CD4-positive, alpha-beta T cell treated with Interferon alpha-2 for 1 hour (primary cell): ENCODE data around the gene GLRA3.
"Not testable (repeated sequence)": the region's sequence is repeated elsewhere in the genome, so short reads cannot be mapped to it uniquely, and the experiment has no call there.

Experiments
- DNase-seq, 2 donors: peaks; one replicate each; pipeline ENCODE4 v3.0.0-alpha.2; 2020 to 2022

GLRA3 gene

DNA sequence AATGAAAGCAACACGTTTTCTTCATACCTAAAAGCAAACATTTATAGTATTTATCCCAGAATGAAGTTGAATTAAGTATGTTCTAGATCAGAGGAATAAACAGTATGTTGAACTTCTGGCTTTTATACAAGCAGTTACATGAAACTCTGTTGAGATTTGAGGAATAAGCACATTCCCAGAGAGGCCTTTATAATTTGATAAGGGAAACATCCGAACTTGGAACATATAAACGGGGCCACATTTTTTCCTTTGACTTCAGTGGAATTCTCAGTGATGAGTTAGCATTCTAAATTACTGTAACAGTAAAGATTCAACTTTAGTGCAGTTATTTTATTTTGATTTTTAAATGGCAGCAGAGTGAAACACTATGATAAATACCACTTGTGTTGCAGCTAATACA is 119.5 kb downstream of the GLRA3 start:
- no peak for DNase-seq

DNA sequence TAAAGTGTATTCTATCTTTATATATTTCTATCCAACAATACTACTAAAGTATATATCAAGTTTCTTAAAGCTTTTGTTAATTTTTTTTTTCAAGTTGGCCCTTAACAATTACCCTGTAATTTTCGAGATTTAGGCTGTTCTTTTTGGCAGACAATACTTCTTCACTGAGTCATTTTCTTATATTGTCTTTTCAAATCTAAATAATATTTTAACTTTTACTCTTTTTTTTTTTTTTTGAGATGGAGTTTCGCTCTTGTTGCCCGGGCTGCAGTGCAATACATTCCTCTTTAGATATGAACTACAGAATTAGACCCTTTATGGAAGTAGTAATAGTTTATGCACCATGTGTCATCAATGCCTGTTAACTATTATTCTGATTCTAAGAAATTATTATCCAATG is 120.7 kb downstream of the GLRA3 start:
- DNase-seq: no peak

DNA sequence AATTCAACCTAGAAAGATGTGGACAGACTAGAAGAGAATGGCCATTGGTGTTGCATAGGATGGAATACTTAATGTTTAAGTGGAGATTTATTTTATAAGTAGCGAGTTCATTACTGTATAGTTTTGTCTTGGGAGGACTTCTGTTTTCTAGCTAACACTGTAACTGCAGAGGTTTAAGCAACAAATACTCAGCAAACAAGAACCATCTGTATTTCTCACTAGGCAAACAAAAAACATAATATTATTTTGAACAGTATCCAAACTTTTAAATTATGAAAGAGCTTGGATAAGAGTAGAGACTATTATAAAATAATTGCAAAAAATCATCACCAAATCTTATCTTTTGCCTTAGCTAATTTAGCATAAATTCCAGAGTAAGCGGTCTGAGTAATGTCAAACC is 121.1 kb downstream of the GLRA3 start:
- DNase-seq: no peak

DNA sequence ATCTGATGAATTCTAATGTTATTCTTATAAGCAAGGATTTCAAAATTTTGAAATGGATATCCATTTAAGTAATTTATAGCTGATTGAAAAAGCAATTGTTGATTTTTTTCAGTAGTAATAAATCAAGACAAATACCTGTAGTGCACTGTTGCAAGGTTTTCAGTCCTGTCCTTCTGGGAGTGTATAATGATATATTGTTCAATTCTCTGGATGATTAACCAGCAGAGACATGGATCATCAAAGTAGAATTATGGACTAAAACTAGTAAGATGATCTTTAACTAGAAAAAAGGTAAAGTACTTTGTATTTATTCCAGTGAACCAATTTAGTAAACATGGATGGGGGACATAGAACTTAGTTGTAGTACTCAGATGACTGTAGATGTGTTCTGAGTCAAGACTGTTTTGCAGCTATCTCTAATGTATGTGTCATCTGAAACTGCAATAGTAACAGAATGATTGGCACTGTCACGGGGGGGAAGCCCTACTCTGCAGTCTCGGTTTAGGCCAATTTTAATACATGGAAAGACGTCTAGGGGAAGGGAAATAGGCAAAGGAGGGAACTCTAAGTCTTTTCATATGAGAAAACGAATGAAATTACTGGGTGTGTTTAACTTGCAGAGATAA is 121.9 kb downstream of the GLRA3 start:
- DNase-seq: no peak

DNA sequence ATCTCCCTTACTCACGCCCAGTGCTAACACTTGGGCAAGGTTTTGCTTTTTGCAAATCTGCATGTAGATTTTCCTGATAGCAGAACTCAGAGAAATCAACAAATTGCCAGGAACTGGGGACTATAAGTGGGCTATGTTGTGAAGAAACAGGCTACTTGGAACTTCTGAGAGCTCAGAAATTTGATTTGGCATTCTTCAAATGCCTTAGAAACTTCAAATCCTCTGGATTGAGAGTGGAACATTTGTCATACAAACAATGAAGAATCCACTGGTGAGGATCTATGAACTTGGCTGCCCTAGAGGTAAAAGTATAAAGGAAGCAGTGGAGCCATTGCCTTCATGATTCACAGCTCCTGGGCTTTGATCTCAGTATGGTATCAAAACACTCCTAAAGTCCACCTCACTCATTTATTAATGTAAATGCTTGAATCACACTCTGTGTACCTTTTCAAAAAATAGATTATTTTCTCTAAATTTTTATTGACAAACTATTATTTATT is 126.0 kb downstream of the GLRA3 start:
- no peak for DNase-seq

DNA sequence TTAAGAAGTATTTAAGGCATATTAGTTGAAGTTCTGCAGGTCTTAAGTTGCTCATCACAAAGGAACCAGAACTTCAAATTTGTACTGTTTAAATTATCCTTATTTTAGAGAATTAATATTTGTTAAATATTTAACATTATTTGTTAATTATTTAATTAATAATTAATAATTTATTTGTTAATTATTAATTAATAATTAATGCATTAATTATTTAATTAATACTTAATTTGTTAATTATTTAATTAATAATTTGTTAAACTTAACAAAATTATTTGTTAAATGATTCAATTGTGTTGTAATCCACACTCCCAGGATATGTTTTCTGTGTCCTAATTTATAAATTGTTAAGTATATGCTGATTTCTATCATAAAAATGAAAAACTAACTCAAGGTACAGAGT is 129.4 kb downstream of the GLRA3 start:
- DNase-seq: no peak

DNA sequence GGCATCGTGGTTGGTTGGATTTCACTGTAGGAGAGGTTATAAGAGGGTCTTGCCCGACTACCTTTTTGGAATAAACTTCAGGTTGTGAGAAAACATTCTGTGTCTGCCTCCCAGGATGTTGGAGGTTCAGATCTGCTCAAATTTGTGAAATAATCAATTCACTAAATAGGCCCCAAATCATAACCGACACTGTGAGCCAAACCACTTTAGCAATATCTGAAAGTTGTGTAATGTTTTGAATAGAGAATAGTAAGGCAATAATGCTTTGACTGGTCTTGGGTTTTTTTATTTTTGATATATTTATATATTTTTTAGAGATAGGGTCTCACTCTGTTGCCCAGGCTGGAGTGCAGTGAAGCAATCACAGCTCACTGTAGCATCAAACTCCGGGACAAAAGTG is 131.2 kb downstream of the GLRA3 start:
- DNase-seq: no peak

DNA sequence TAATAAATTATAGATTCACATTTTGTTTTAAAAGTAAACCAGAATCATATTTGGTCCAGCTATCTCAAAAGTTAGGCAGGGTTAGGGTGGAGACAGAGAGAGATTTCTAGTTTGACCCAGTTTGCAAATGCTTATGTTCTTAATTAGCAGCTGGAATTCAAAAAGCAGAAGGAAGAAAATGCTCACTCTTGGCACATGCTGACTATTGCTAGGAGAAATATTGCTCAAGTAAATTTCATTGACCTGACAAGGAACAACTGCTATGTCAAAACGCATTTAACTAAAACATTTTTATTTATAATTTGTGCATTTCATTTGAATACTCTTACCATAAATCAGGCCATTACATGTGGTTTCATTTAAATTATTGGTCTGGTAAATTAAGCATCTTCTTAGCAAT is 131.8 kb downstream of the GLRA3 start:
- DNase-seq: no peak

DNA sequence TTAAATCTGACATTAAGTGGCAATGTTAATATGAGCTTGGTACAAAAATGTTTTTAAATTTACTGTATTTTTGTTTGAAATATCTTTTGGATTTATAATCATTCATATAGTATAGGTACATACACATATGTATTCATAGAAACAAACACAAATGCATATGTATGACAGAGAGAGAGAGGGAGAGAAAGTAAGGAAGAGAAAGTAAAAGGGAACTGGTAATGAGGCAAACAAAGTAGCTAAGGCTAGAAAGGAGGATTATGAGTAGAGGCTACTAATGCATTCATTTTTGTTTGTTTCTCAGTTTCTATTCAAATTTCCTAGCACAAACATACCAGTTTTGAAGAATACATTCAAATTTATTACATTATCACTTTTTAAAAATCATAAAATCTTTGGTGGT is 132.4 kb downstream of the GLRA3 start:
- DNase-seq: no peak

DNA sequence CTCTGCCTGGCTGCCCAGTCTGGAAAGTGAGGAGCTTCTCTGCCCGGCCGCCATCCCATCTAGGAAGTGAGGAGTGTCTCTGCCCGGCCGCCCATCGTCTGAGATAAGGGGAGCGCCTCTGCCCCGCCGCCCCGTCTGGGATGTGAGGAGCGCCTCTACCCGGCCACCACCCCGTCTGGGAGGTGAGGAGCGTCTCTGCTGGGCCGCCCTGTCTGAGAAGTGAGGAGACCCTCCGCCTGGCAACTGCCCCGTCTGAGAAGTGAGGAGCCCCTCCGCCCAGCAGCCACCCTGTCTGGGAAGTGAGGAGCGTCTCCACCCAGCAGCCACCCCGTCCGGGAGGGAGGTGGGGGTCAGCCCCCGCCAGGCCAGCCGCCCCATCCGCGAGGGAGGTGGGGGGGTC is 137.2 kb downstream of the GLRA3 start:
- not testable (repeated sequence) for DNase-seq

DNA sequence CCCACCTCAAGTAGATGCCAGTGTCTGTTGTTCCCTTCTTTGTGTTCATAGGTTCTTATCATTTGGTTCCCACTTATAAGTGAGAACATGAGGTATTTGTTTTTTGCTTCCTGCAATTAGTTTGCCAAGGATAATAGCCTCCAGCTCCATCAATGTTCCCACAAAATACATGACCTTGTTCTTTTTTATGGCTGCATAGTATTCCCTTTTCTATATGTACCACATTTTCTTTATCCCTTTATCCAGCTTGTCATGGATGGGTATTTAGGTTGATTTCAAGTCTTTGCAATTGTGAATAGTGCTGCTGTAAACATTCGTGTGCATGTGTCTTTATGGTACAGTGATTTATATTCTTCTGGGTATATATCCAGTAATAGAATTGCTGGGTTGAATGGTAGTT is 138.4 kb downstream of the GLRA3 start:
- DNase-seq: no peak

DNA sequence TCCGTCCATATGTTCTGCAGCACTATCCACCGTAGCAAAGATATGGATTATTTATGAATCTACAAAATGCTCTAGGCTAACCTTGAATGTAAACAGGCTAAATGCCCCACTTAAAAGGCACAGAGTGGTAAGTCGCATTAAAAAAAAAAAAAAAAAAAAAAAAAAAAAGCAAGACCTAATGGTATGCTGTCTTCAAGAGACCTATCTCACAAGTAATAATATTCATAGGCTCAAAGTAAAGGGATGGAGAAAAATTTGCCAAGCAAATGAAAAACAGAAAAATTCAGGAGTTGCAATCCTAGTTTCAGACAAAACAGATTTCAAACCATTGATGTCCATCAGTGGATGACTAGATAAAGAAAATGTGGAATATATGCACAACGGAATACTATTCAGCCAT is 139.4 kb downstream of the GLRA3 start:
- no peak for DNase-seq

DNA sequence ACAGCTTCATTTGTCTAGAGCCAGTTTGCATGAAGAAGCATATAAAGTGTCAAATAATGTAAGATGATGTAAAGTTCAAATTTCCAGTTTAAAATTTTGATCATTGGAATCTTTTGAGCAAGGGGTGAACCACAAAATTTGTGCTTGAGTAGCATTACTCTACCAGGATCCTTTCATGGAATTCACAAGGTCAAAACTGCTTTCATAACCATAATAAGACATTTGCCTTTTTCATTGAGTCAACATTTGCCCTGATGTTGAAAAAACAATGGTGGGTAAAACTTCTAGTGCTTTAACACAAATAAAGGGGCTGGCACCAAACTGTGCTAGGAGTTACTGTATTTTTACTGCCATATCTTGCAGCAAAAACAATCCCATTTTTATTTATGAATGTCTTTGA is 142.2 kb downstream of the GLRA3 start:
- DNase-seq: no peak

DNA sequence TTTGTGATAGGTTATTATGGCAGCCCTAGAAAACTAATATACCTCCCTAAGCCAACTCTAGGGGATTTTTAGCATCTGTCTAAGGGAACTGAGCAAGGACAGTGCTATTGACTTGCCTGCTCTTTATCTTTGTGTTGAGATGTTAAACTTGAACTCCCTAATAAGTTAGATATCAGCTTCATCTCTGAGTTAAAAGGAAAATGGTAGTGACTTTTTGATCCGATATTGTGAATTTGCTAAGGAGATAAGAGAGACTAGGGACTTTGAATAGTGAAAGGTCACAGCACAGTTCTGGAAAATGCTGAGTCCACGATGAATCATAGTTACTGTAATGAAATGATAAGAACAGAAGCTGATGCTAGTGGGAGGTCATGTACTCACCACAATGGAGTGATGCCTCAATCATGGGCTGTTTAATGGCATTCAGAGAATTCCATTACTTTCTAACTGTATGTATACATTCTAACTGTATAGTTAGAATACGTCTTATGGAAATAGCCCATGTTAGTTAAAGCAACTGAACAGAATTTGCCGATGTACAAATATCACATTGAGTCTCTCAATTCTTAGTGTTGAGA is 147.2 kb downstream of the GLRA3 start:
- DNase-seq: no peak

DNA sequence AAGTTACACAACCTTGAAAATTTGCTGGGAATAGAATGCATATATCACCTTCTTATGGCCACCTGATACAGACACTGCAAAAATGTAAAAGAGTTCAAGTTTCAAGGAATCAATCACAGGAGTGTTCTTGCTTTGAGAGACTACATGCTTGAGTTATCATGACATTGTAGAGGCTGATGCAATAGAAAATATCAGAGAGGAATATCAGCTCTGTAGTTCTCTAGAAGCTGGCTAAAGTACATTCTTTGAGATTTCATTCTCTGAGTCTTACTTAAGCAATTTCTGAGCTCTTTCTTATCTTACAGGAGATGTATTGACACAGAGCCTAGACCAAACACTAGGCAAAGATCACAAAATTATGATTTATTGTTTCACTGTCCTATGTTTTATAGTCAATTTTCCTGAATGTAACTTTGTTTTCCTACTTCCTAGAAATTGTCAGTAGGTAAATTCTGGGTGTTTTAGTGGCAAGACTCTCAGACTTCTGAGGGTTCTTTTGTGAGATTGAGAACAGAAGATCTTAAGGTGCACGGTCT is 154.7 kb downstream of the GLRA3 start:
- DNase-seq: no peak

DNA sequence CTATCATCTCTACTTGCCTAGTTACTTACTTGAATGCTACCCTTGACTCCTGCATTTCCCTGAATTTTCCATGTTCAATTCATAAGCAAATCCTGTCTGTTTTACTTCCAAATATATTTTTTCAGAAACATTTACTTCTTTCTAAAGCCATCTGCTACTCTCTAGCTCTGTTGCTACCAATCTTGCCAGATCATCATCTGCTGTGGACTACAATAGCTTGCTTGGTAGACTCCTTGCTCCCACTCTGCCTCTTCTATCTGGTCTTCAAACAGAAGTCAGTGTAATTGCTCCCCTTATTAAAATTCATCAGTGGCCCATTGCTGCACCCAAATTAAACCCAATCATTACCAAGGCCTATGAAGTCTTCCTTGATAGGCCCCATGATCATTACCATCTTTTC is 155.2 kb downstream of the GLRA3 start:
- no peak for DNase-seq

DNA sequence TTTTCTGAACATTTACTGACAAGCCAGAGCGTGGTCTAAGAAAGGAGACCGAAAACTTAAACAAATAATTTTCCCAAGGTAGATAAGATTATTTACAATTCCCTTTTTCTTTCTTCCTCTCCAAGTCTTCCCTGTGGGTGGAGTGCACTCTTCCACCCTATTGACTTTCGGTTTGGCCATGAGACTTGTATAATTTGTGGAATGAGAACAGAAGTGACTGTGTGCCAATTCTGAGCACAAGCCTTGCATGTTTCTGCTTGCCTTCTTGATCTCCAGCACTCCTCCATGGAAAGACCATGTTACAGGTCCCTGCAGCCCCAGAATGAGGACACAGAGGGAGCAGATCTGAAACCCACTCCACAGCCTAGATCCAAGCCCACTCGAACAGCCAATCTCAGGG is 156.8 kb downstream of the GLRA3 start:
- DNase-seq: no peak

DNA sequence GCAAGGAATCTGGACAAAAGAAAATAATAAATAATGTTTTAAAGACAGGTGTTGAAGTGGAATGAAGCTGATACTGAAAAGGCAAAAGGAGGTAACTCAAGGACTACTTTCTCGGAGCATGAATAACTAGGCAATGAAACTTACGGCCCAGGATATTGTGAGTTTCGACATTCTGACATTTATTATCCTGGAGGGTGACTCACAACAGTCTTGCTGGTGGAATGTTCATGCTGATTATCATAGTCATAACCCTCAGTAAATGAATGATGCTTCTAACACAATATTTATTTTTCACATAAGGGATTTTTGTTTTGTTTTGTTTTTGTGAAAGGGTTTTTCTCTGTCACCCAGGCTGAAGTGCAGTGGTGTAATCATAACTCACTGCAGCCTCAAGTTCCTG is 159.8 kb downstream of the GLRA3 start:
- no peak for DNase-seq

DNA sequence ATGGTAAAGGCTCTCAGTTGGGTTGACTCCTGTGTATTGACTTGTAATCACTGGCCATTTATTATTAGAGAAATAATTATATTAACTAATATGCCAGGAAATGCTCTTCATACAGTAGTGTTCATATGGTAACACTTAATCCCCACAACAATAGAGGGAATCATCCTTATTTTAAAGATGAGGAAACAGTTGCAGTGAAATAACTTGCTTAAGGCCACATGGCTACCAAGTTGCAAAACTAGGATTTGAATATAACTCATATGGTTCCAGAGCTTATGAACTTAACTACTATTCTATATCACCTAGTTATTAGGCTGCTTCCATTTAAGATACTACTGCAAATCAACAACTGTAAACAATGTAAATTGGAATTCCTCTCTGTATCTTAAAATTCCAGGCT is 163.2 kb downstream of the GLRA3 start:
- DNase-seq: no peak

DNA sequence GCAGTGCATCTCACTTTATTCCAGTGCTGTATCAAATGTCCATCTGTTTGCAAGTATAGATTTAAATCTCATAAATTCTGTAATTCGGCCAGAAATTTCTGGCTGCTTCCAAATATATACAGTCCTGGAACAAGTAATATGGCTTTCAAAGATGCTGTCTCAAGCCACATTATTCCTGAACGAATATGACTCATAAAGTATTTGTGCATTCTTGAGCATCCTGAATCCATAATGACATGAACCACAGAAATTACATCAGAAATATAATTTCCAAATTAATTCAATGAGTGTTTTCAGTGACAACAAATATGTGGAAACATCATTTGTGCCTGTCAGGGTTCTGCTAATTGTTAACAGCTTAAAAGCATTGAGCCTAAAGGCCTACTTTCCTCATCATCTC is 165.8 kb downstream of the GLRA3 start:
- no peak for DNase-seq

DNA sequence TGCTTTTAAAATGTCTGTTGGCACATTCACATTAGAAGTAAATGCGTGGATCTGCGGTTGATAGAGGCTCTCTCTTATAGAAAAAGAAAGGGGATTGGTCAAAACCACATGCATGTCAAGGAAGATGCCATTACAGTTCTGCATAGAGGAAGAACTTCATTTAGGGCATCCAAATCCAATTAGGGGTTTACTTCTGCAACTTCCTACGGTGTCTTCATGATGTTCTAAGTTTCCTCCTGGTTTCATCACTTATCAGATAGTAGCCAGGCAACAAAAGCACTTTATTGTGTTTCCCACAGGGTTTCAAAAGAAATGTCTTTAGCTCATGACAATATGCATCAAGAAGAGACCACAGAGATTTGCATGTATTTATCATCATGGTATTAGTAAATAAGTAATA is 170.8 kb downstream of the GLRA3 start:
- no peak for DNase-seq

DNA sequence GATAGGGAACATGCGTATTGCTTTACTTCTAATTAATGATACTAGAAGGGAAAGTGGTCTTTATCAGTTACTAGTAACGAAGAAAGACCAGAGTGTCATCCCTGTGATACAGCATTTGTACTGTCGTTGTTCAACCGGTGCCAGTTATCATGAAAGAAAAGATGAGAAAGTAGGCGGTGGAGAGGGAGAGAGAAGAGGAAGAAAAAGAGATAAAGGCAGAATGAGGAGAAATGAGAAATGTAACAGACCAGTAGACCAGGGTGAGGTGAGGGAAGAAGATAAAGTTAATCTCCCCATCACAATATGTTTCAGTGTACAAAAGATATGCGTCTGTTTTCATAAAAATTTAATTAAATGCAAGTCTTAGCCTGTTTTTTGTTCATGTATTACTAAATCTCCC is 171.6 kb downstream of the GLRA3 start:
- DNase-seq: no peak

DNA sequence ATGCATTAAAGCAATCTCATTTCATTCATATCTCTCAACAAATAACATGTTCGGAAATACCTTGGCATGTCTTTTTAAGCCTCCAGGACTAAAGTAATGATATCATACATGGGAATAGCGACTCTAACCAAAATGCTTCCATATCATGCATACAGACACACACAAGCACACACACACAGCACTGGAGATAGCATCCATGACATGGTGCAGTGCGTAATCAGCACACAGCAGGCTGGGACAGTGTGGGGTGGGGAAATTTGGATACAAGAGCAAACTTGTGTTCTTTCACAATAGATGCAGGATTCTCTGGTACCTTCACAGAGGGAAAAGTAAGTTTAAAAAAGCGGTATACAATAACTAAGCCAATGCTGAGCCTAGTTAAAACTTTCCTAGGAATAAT is 174.4 kb downstream of the GLRA3 start:
- no peak for DNase-seq

DNA sequence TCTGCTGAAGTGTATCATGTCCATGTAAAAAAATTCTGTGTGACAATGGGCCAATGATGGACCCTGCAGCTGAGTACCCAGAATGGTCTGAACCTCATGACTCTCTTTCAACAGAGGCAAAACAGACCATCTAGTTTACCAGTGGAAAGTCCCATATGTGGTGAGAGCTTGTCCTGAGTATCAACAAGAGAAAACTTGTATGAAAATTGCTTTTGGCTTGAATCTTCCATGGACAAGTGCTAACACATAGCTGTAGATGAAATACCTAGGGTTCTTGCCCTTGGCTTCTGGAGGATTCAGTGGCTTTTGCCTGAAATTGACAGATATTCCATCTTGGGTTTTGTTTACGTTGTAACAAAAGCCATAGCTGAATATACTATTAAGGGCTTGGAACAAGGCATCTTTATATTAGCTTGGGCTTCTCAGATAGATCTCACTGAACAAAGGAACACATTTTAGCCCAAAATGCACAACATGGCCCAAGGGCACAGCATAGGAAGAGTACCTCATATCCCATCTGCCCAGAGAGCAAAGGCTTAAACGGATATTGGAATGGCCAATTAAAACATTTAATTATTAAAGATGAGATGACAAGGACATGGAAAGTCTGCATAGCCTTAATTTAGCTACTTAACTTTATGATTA is 178.2 kb downstream of the GLRA3 start:
- DNase-seq: no peak

DNA sequence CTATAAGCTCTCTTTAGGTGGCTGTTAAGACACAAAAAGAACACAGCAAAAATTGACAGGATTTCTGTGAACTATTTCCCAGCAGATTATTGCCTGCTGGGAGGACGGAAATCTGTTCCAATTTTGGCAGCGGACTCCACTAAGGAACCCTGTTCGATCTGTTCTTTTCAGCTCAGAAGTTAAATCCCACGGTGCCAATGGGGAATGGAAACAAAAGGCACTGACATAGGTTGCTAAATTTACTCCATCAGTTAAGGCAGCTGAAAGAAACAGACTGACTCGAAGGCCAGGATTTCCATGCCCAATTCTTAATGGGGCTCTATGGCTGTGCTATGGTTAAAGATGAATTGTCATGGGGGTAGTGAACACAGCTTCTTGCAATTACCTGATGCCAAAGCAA is 180.2 kb downstream of the GLRA3 start:
- no peak for DNase-seq
